ENCODE measurements around the gene RECQL5. TPM values are rescaled to one million over a fixed set of nuclear protein-coding genes. Genes with fewer than 3 reads are reported as not detected.

RECQL5 gene
- total RNA-seq, 4 donors from 2014 or later: 35.3 to 129 (median 63.6) TPM

Other genes starting within 250 kb of the RECQL5 start
- 100 to 1,000 TPM in 1 of 4 donors, 10 to 100 TPM in 3; 50.0 to 147 (median 81.7) TPM for gene TMEM94, start 210.5 kb downstream of the RECQL5 start, total RNA-seq
- gene CASKIN2, start 151.6 kb downstream of the RECQL5 start, total RNA-seq: 10 to 100 TPM; 18.7 to 25.1 (median 22.1) TPM
- 10 to 100 TPM; 53.9 to 73.5 (median 62.9) TPM for gene TSEN54, start 150.6 kb downstream of the RECQL5 start, total RNA-seq
- 100 to 1,000 TPM in 1 of 4 donors, 10 to 100 TPM in 3; 75.3 to 114 (median 78.4) TPM for gene LLGL2, start 141.5 kb downstream of the RECQL5 start, total RNA-seq
- 100 to 1,000 TPM in 1 of 4 donors, 10 to 100 TPM in 3; 28.4 to 126 (median 76.1) TPM for gene MYO15B, start 79.4 kb downstream of the RECQL5 start, total RNA-seq
- gene SMIM5, start 33.7 kb downstream of the RECQL5 start, total RNA-seq: 10 to 100 TPM in 2 of 4 donors, 1 to 10 TPM in 2; 1.7 to 11.8 (median 8.6) TPM
- 100 to 1,000 TPM in 1 of 4 donors, 10 to 100 TPM in 3; 67.0 to 104 (median 86.3) TPM for gene SAP30BP, start 184 bp upstream of the RECQL5 start, total RNA-seq
- 100 to 1,000 TPM; 382 to 583 (median 474) TPM for gene ITGB4, start 54.3 kb upstream of the RECQL5 start, total RNA-seq
- gene GALK1, start 98.0 kb upstream of the RECQL5 start, total RNA-seq: 10 to 100 TPM; 15.2 to 34.9 (median 22.9) TPM
- gene UNK, start 117.7 kb upstream of the RECQL5 start, total RNA-seq: 10 to 100 TPM; 27.8 to 68.2 (median 31.9) TPM
- gene UNC13D, start 177.2 kb upstream of the RECQL5 start, total RNA-seq: 10 to 100 TPM in 1 of 4 donors, 1 to 10 TPM in 3; 5.2 to 21.0 (median 7.2) TPM
- gene WBP2, start 188.2 kb upstream of the RECQL5 start, total RNA-seq: 10 to 100 TPM; 64.9 to 99.4 (median 76.9) TPM
- gene TRIM47, start 211.4 kb upstream of the RECQL5 start, total RNA-seq: 10 to 100 TPM; 22.8 to 43.1 (median 27.7) TPM
- 10 to 100 TPM; 22.5 to 44.6 (median 32.1) TPM for gene TRIM65, start 229.8 kb upstream of the RECQL5 start, total RNA-seq
- gene MRPL38, start 237.7 kb upstream of the RECQL5 start, total RNA-seq: 100 to 1,000 TPM in 1 of 4 donors, 10 to 100 TPM in 3; 41.7 to 113 (median 50.2) TPM